ENCODE data around the gene RPL38.
A peak's percentile ranks its signal among the peaks of the same experiment; 100 is the strongest.
"Not testable (repeated sequence)": the region's sequence is repeated elsewhere in the genome, so short reads cannot be mapped to it uniquely, and the experiment has no call there.

Gene RPL38

GRCh38 chr17:74188687-74189086 lies 14.8 kb upstream of the RPL38 start:
- 91% methylated on average over 3 of the region's 4 CpGs for whole genome bisulfite sequencing
- H3K4me2 ChIP-seq (ENCODE audit: low read length, poor library complexity, severe bottlenecking); H3K27ac ChIP-seq (ENCODE audit: low read length, poor library complexity, severe bottlenecking): not testable (repeated sequence)

GRCh38 chr17:74190154-74190553 lies 13.3 kb upstream of the RPL38 start:
- no peak overlapping the region for H3K4me2 ChIP-seq (ENCODE audit: low read length, poor library complexity, severe bottlenecking)
- H3K9me3 ChIP-seq (ENCODE audit: control insufficient read depth, low read length), result no peaks in the 10 kb centered on the region
- no peak overlapping the region for H3K14ac ChIP-seq (ENCODE audit: low read length in 2 of 2)
- peaks cover 22 to 51% of the 10 kb centered on the region in 2 experiments for H3K27me3 ChIP-seq (ENCODE audit: control insufficient read depth in 1 of 2, insufficient read depth in 1 of 2, low read length in 2 of 2)
- H2AK5ac ChIP-seq (ENCODE audit: low read length, severe bottlenecking), result no peak overlapping the region
- H3K4ac ChIP-seq (ENCODE audit: low read depth in 1 of 2, low read length in 2 of 2), result no peak overlapping the region
- WGBS, result 43% methylated on average over 2 of the region's 2 CpGs
- no peak overlapping the region for H3K23ac ChIP-seq (ENCODE audit: low read length in 2 of 2)
- H2BK15ac ChIP-seq (ENCODE audit: low read depth, poor library complexity, severe bottlenecking), result no peak overlapping the region
- no peak overlapping the region for H3K9ac ChIP-seq (ENCODE audit: low read length)
- no peak overlapping the region for H2BK5ac ChIP-seq (ENCODE audit: low read depth, low read length, poor library complexity, severe bottlenecking)
- no peak overlapping the region for H2AFZ ChIP-seq (ENCODE audit: low read depth, low read length)
- H3K79me1 ChIP-seq (replicated peaks; ENCODE audit: low read length, poor library complexity, severe bottlenecking), result no peaks in the 10 kb centered on the region
- no peak overlapping the region for H3K18ac ChIP-seq (ENCODE audit: low read depth in 1 of 2, low read length in 2 of 2)
- no peak overlapping the region for H4K91ac ChIP-seq (ENCODE audit: low read length)
- peak; percentile 70 for DNase-seq
- no peak overlapping the region for H3K27ac ChIP-seq (ENCODE audit: low read length, poor library complexity, severe bottlenecking)
- peaks cover 10% of the 10 kb centered on the region for H3K4me1 ChIP-seq (ENCODE audit: control insufficient read depth, insufficient read depth, low read depth, low read length)
- H2BK12ac ChIP-seq (ENCODE audit: low read length in 2 of 2), result no peak overlapping the region
- H4K8ac ChIP-seq (ENCODE audit: low read length), result no peak overlapping the region
- H3K36me3 ChIP-seq (ENCODE audit: control insufficient read depth in 1 of 2, insufficient read depth in 2 of 2, low read depth in 1 of 2, low read length in 2 of 2), result no peaks in the 10 kb centered on the region
- H3K4me3 ChIP-seq (ENCODE audit: insufficient read depth in 1 of 2, low read depth in 1 of 2, low read length in 2 of 2), result no peak overlapping the region
- no peak overlapping the region for H2BK120ac ChIP-seq (ENCODE audit: low read depth, low read length)

More at GRCh38 chr17:74188687-74189086, 14.8 kb upstream of the RPL38 start:
- H3K4me1 ChIP-seq (ENCODE audit: control insufficient read depth, insufficient read depth, low read depth, low read length), result peaks cover 10% of the 10 kb centered on the region
- not testable (repeated sequence) for H2BK15ac ChIP-seq (ENCODE audit: low read depth, poor library complexity, severe bottlenecking); H3K79me1 ChIP-seq (replicated peaks; ENCODE audit: low read length, poor library complexity, severe bottlenecking); H4K8ac ChIP-seq (ENCODE audit: low read length); H2AFZ ChIP-seq (ENCODE audit: low read depth, low read length); H2AK5ac ChIP-seq (ENCODE audit: low read length, severe bottlenecking); DNase-seq; H2BK12ac ChIP-seq (ENCODE audit: low read length in 2 of 2); H3K23ac ChIP-seq (ENCODE audit: low read length in 2 of 2); H3K9ac ChIP-seq (ENCODE audit: low read length); H3K36me3 ChIP-seq (ENCODE audit: control insufficient read depth in 1 of 2, insufficient read depth in 2 of 2, low read depth in 1 of 2, low read length in 2 of 2); H3K18ac ChIP-seq (ENCODE audit: low read depth in 1 of 2, low read length in 2 of 2); H4K91ac ChIP-seq (ENCODE audit: low read length); H3K4ac ChIP-seq (ENCODE audit: low read depth in 1 of 2, low read length in 2 of 2); H3K9me3 ChIP-seq (ENCODE audit: control insufficient read depth, low read length); H2BK120ac ChIP-seq (ENCODE audit: low read depth, low read length); H3K14ac ChIP-seq (ENCODE audit: low read length in 2 of 2); H3K4me3 ChIP-seq (ENCODE audit: insufficient read depth in 1 of 2, low read depth in 1 of 2, low read length in 2 of 2); H2BK5ac ChIP-seq (ENCODE audit: low read depth, low read length, poor library complexity, severe bottlenecking)
- peaks cover 9 to 44% of the 10 kb centered on the region in 2 experiments for H3K27me3 ChIP-seq (ENCODE audit: control insufficient read depth in 1 of 2, insufficient read depth in 1 of 2, low read length in 2 of 2)

- 50% methylated on average over 5 of the region's 6 CpGs for WGBS
- no peak overlapping the region for H3K23ac ChIP-seq (ENCODE audit: low read length in 2 of 2)
- H3K79me1 ChIP-seq (replicated peaks; ENCODE audit: low read length, poor library complexity, severe bottlenecking), result no peaks in the 10 kb centered on the region
- H3K18ac ChIP-seq (ENCODE audit: low read depth in 1 of 2, low read length in 2 of 2), result no peak overlapping the region
- no peak overlapping the region for H3K9ac ChIP-seq (ENCODE audit: low read length)
- peak; percentile 55 for DNase-seq
- no peak overlapping the region for H2BK5ac ChIP-seq (ENCODE audit: low read depth, low read length, poor library complexity, severe bottlenecking)
- peaks cover 29 to 54% of the 10 kb centered on the region in 2 experiments for H3K27me3 ChIP-seq (ENCODE audit: control insufficient read depth in 1 of 2, insufficient read depth in 1 of 2, low read length in 2 of 2)
- H2BK15ac ChIP-seq (ENCODE audit: low read depth, poor library complexity, severe bottlenecking), result peak overlapping the region; percentile 8
- H3K27ac ChIP-seq (ENCODE audit: low read length, poor library complexity, severe bottlenecking), result no peak overlapping the region
- no peak overlapping the region for H3K4me2 ChIP-seq (ENCODE audit: low read length, poor library complexity, severe bottlenecking)
- H2BK12ac ChIP-seq (ENCODE audit: low read length in 2 of 2), result no peak overlapping the region
- H4K91ac ChIP-seq (ENCODE audit: low read length), result no peak overlapping the region
- H3K9me3 ChIP-seq (ENCODE audit: control insufficient read depth, low read length), result no peaks in the 10 kb centered on the region
- no peak overlapping the region for H4K8ac ChIP-seq (ENCODE audit: low read length)
- H3K4me3 ChIP-seq (ENCODE audit: insufficient read depth in 1 of 2, low read depth in 1 of 2, low read length in 2 of 2), result no peak overlapping the region
- H2BK120ac ChIP-seq (ENCODE audit: low read depth, low read length), result no peak overlapping the region
- no peak overlapping the region for H3K4ac ChIP-seq (ENCODE audit: low read depth in 1 of 2, low read length in 2 of 2)
- no peak overlapping the region for H2AK5ac ChIP-seq (ENCODE audit: low read length, severe bottlenecking)
- no peaks in the 10 kb centered on the region for H3K36me3 ChIP-seq (ENCODE audit: control insufficient read depth in 1 of 2, insufficient read depth in 2 of 2, low read depth in 1 of 2, low read length in 2 of 2)
- H3K4me1 ChIP-seq (ENCODE audit: control insufficient read depth, insufficient read depth, low read depth, low read length), result peaks cover 10% of the 10 kb centered on the region
- no peak overlapping the region for H3K14ac ChIP-seq (ENCODE audit: low read length in 2 of 2)
- H2AFZ ChIP-seq (ENCODE audit: low read depth, low read length), result no peak overlapping the region
Observed at GRCh38 chr17:74190807-74191406, 12.6 kb upstream of the RPL38 start.

GRCh38 chr17:74192950-74193781 lies 10.3 kb upstream of the RPL38 start:
- H2BK5ac ChIP-seq (ENCODE audit: low read depth, low read length, poor library complexity, severe bottlenecking), result no peak overlapping the region
- no peak overlapping the region for H3K9ac ChIP-seq (ENCODE audit: low read length)
- H2AFZ ChIP-seq (ENCODE audit: low read depth, low read length), result no peak overlapping the region
- no peak overlapping the region for H2BK15ac ChIP-seq (ENCODE audit: low read depth, poor library complexity, severe bottlenecking)
- H3K23ac ChIP-seq (ENCODE audit: low read length in 2 of 2), result no peak overlapping the region
- peaks cover 8% of the 10 kb centered on the region for H3K4me1 ChIP-seq (ENCODE audit: control insufficient read depth, insufficient read depth, low read depth, low read length)
- H3K4ac ChIP-seq (ENCODE audit: low read depth in 1 of 2, low read length in 2 of 2), result no peak overlapping the region
- peak overlapping the region in 1 of 2 experiments; percentile 13 for H3K18ac ChIP-seq (ENCODE audit: low read depth in 1 of 2, low read length in 2 of 2)
- no peak overlapping the region for H2BK120ac ChIP-seq (ENCODE audit: low read depth, low read length)
- no peak overlapping the region for H2AK5ac ChIP-seq (ENCODE audit: low read length, severe bottlenecking)
- H3K9me3 ChIP-seq (ENCODE audit: control insufficient read depth, low read length), result no peaks in the 10 kb centered on the region
- H2BK12ac ChIP-seq (ENCODE audit: low read length in 2 of 2), result peak overlapping the region in 1 of 2 experiments; percentile 12
- H3K14ac ChIP-seq (ENCODE audit: low read length in 2 of 2), result no peak overlapping the region
- no peak overlapping the region for H3K4me2 ChIP-seq (ENCODE audit: low read length, poor library complexity, severe bottlenecking)
- no peaks in the 10 kb centered on the region for H3K79me1 ChIP-seq (replicated peaks; ENCODE audit: low read length, poor library complexity, severe bottlenecking)
- peak; percentile 95 for DNase-seq
- no peak overlapping the region for H4K8ac ChIP-seq (ENCODE audit: low read length)
- WGBS, result 43% methylated on average over 12 of the region's 12 CpGs
- no peak overlapping the region for H3K4me3 ChIP-seq (ENCODE audit: insufficient read depth in 1 of 2, low read depth in 1 of 2, low read length in 2 of 2)
- peaks cover 46 to 54% of the 10 kb centered on the region in 2 experiments for H3K27me3 ChIP-seq (ENCODE audit: control insufficient read depth in 1 of 2, insufficient read depth in 1 of 2, low read length in 2 of 2)
- no peaks in the 10 kb centered on the region for H3K36me3 ChIP-seq (ENCODE audit: control insufficient read depth in 1 of 2, insufficient read depth in 2 of 2, low read depth in 1 of 2, low read length in 2 of 2)
- H4K91ac ChIP-seq (ENCODE audit: low read length), result peak overlapping the region; percentile 29
- no peak overlapping the region for H3K27ac ChIP-seq (ENCODE audit: low read length, poor library complexity, severe bottlenecking)
